ENCODE data around the gene DGKE.

The DGKE gene

GRCh38 chr17:56918916-56919315 lies 85.0 kb downstream of the DGKE start:
- no peak for DNase-seq

Data from effector CD8-positive, alpha-beta T cell (primary cell).